Right hindlimb (tissue), 1 donor: ENCODE results near the gene ABCE1.
"Not testable (repeated sequence)": the region's sequence is repeated elsewhere in the genome, so short reads cannot be mapped to it uniquely, and the experiment has no call there.

Source experiments
- DNase-seq: peaks from one replicate; pipeline ENCODE4 v3.0.0-alpha.2; 2018

ABCE1 gene

DNA sequence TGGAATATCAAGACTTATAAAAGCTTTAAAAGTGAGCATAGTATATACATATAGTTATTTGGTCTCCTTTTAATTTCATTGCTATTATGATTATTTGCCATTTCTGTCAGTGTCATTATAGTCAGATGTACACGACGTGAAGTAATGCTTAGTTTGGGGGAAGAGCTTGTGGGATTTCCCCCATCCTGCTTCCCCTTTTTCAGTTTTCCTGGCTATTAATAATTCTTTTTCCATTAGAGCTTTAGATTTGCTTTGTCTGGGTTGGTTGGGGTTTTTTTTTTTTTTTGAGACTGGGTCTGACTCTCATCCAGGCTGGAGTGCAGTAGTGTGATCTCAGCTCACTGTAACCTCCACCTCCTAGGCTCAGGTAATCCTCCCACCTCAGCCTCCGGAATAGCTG is 5.4 kb downstream of the ABCE1 start:
- DNase-seq: no peak

DNA sequence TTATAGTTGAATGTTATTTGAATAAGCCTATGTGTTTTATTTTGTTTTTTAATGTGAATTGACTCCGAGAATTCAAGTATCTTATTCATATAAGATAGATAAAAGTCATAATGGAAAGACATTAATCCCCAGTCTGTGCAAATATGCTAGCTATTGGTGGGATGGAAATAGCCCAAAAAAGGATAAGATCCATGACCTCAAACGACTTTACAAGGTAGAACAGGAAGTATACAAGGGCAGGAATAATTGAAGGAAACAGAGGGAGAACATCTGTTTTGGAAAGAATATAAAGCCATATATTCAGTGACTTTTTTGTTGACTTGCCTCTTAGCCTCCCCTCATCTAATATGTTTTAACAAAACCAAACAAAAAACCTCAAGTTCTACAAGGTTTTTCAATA is 9.0 kb downstream of the ABCE1 start:
- DNase-seq: no peak

DNA sequence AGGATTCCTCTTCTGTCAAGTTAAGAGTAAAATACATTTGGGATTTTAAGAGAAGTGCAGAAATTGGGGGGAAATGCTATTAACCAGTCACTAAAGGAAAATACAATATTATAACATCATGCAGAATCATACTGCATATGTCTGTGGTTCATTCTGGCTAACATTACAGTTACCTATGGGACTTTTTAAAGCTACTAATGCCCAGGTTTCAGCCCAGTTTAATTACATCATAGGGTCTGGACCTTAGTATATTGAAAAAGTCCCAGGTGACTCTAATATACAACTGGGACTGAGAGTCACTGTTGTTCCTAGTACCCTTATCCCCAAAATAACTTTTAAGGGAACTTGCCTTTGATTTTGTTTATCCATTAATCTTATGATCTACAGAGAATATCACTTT is 10.0 kb downstream of the ABCE1 start:
- DNase-seq: no peak

DNA sequence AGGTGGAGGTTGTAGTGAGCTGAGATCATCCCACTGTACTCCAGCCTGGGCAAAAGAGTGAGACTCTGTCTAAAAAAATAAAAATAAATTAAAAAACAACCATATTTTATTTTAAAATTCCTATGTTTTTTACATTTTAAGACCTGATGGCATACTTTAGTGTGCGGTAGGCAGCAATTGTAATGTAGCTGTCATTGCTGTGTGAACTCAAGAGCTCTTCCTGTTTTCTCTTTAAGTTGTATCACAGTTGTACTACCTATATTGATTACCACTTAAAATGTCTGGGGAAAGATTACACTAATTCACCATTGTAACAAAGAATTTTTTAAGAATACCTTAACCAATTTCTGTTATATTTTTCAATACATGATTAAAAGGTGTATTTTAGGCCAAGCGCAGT is 27.3 kb downstream of the ABCE1 start:
- no peak for DNase-seq

DNA sequence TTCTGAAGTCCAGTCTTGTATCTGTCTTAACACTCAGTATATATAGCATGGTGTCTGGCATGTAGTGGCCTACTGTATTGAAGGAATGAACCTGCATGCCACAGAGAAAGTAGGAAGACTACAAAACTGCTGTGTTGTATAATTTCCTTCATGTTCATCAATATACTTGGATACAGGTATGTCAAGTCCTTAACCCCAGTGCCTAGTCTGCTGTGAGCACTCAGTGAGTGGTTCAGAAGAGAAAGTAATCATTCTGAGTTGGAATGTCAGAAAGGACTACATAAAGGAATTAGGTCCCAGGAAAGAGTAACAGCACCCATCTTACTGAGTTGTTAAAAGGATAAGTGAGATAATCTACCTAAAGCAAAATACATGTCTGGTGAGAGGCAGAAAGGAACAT is 32.0 kb downstream of the ABCE1 start:
- no peak for DNase-seq

DNA sequence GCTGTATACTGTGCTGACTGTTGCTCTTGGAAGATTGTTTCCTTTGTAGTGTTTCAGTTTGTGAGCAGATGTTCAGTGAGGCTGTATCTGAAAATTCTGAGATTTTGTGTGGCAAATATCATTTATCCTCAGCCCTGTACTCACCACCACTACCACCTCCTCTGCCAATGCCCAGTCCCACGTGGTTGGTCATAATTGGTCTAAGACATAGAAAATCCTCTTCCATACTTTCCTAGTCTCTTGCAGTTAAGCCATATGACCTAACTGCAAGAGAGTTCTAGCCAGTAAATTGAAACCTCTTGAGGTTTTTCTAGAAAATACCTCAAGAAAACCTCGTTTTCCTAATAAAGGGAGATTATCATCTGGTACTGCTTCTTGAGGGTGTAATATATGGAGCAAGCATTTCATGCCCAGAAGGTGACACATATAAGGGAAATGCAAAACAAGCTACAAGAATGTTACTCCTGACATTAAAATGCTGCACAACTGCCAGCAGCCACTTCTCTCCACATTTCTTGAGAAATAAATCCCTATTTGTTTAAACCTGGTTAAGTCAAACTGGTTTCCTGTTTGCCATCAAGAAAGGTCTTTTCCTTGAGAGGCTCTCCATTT is 32.8 kb downstream of the ABCE1 start:
- no peak for DNase-seq

DNA sequence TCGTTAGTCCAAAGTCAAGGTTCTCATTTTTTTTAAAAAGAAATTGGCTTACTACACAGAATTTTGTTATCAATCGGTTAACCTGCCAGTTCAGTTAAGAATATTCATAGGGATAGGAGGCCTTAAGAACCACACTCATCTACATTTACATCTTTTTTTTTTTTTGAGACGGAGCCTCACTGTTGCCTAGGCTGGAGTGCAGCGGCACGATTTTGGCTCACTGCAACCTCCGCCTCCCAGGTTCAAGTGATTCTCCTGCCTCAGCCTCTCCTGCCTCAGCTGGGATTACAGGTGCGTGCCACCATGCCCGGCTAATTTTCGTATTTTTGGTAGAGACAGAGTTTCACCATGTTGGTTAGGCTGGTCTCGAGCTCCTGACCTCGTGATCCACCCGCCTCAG is 33.7 kb downstream of the ABCE1 start:
- no peak for DNase-seq

DNA sequence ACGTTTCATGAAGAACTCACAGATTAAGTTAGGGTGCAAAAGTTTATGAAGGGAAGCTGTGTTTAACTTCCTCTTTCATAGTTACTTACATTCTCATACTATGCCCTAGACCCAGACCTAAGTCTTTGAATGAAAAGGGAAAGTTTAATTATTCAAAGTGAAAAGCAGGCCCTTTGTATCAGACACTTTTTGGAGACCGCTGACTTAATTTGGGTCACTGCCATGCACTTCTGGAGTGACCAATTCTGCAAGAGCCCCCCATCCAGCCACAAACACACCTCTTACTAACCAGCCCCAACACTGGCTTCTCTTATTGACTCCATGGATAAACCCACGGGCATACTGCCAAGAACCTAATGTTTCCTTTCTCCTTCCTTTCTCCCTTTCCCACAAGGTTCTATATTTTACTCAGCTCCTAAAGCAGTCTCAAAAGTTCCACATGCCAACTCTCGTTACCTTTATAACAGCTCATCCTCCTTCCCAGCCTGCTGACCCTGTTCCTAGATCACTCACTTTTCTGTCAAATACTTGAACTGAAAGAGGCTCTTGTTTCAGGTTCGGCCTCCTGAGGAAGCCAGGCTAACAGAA is 34.5 kb downstream of the ABCE1 start:
- peak; percentile 24 for DNase-seq

DNA sequence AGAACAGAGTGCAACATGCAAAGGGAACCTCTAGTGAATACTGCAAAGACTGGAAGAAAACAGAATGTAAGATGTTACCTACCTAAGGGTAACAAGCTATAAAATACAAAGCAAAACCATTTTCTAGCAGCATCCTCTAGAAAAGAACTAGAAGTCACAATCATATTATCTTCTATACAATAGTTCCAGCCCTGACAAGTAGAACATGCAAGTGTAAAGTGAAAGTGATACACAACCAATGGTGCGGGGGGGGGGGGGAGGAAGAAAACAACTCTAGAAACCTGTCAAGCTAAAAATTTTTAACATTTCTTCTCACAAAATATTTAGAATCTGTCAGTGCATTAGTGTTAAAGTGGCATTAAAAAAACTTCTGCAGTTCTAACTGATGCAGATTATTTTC is 38.1 kb downstream of the ABCE1 start:
- not testable (repeated sequence) for DNase-seq

DNA sequence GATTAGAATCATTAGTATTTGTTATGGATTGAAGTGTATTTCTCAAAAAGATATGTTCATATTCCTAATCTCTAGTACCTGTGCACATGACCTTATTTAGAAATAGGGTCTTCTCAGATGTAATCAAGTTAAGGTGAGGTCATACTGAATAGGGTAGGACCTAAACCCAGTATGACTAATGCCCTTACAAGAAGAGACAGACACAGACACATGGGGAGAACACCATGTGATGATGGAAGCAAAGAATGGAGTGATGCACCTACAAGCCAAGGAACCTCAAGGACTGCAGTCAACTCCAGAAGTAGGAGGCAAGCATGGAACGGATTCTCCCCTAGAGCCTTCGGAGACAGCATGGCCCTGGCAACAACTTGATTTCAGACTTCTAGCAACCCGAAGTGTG is 50.9 kb downstream of the ABCE1 start:
- no peak for DNase-seq

DNA sequence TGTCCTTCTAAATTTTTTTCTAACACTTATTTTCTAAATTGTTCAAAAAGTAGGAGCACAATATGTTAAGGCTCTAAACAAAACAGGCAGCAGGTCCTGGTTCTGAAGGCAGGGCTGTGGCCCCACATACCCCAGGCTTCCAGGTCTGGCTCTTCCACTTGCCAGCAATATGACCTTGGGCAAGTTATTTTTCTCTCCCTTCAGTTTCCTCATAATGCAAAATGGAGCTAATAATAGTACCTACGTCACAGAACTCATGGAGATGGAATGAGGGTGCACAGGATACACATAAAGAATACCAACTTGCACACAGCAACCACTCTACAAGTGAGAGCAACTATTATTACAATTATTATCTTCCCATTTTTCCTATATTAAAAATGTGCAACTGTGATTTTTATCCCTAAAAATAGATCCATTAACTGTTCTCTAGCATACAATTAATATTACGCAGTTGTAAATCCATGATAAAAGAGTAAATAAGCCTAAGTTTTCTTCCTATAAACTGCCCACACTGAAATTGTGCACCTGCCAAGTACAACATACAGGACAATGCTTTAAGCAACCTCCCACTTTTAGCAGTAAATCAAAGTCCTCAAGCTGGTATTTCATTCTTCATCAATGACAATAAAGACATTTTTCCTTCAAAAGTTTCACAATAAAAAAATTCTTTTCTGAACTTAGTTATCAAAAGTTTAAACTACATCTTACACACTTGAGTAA is 55.2 kb downstream of the ABCE1 start:
- no peak for DNase-seq

DNA sequence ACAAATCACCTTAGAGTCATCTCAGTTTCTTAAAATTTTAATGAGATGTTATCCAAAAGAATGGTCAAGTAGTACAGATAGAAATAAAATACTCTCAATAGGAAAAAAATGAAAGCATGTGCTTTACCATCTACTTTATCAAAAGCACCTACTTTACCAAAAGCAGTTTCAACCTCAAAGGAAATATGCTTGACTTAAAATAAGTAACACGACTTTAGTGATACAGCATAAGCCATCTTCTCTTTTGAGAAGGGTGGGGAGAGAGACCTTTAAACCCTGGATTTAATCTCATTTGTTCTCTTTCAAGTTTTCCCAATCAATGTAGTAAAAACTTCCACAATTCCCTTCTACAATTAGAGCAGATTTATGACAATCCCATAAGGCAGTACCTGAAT is 55.8 kb downstream of the ABCE1 start:
- no peak for DNase-seq

DNA sequence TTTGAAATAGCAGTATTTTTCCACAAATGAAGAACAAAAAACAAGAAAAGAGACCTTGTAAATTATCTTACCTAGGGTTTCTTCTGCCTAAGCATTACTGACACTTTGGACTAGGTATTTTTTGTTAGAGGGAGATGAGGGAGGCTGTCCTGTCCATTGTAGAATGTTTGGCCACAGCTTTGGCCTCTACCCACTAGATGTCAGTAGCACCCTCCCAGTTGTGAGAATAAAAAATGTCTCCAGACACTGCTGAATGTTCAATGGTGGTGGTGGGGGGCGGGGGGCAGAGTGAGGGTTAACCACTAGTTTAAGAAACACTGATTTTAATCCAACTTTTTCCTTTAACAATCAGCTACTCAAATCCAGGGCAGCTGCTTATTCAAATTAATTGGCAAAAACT is 56.5 kb downstream of the ABCE1 start:
- DNase-seq: no peak

DNA sequence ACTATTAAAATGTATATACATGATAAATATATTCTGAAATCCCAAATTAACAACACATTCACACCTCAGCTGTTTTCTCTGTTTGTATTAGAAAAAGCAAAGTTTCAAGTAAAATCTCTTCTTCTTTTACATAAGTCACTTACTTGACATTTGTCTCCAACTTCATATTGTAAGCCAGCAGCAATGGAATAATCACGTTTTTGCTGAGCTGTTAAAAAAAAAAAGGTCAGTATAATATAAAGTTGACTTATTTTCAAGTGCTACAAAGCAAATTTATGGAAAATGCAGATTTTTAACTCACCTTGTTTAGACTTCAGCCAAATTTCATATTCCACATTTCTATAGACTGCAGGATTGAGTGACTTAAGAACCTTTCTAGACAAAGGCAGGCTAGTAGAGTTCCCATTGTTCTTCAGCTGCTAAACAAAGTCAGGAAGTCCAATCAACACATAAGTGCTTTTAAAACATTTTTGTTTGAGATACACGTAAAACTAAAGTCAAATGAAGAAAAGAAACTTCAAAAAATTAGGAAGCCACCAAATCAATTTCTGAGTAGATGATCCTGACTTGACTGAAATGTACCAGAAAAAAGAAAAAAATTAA is 57.3 kb downstream of the ABCE1 start:
- DNase-seq: no peak

DNA sequence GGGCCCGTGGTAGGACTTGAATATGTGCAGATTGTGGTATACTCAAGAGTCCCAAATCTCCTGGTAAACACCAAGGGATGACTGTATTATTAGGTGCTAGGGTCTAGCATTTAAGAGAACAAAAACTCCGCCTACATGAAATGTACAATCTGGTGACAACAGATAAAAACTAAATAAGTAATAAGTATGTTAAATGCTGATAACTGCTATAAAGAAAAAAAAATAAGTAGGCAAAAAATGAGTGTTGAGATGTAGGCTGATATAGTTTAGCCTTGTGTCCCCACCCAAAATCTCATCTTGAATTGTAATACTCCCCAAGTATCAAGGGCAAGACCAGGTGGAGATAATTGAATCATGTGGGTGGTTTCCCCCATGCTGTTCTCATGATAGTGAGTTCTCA is 58.9 kb downstream of the ABCE1 start:
- DNase-seq: no peak

DNA sequence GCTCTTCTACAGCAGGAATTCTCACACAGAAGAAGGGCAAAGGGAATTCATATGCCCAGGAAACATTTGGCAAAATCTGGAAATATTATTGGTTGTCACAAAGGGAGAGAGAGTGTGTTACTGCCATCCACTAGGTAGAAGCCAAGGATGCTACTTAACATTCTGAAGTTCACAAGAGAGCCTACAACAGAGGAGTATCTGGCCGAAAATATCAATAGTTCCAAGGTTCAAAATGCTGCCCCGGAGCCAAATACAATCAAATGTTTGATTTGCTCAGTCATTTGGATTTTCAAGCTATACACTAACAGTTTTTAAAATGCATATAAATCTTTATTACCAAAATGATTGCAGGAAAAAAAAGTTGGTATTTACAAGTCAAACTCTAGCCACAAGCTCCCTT is 63.4 kb downstream of the ABCE1 start:
- no peak for DNase-seq

DNA sequence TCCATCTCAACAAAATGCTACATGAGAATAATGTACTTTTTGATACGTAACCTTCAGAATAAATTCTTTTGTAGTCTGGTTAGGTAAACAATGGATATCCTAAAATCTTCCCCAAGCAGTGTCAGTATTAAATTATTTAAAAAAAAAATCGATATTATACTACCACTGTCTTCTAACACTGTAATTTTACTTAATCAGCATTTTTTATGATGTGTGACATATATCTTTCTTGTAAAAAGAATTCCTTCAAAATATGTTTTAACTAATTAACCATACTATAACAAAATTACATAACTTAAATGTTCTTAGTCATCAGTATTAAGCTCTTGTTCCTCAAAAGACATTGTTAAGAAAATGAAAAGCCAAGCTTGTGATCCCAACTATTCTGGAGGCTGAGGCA is 69.8 kb downstream of the ABCE1 start:
- DNase-seq: no peak

DNA sequence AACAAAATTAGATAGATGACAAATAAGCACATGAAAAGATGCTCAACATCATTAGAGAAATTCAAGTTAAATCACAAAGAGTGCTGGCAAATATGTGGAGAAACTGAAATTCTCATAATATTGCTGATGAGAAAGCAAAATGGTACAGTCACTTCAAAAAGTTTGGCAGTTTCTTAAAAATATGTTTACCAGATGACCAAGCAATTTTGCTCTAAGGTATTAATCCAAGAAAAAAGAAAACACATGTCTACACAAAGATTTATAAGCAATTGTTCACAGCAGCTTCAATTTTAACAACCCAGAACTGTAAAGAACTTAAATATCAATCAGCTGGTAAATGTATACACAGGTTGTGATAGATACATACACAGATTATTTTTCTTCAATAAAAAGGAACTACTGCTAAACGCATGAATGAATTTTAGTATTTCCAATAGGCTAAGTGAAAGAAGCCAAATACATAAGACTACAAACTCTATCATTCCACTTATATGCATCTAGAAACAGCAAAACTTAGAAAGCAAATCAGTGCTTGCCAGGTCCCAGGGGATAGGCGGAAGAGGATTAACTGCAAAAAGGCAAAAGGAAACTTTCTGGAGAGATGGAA is 70.6 kb downstream of the ABCE1 start:
- DNase-seq: no peak

DNA sequence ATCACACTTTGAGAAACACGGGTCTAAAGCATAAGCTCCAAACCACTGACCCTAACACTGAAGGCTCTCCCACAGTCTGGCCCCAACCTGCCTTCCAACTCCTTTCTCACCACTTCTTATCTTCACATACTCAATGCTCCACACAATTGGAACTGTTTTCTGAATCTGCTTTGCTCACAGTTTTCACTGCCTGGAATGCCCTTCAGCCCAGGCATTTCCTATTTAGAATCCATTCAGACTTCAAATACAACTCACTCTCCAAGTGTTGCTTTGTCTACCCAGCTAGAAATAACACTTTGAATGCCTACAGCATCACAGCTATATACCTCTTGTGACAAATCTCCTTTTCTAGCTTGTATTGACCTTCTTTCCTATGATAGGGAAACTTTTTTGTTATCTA is 72.1 kb downstream of the ABCE1 start:
- no peak for DNase-seq

DNA sequence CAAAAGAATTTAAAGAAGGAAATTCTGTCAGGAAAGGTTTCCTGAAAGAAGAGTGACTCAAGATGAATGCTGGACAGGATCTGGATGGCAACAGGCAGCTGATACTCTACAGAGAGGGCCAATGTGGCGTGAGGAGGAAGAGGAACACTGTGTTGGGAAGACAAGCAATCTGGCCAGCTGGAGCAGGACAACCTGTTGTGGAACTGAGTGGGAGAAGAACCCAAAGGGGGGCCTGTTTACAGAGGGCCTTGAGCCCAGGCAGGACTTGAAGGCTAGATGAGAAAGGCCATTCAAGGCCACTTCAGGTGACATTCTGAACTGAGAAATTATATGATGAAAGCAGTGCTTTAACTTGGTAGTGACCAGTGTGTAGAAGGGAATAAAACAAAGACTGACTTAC is 73.8 kb downstream of the ABCE1 start:
- no peak for DNase-seq

DNA sequence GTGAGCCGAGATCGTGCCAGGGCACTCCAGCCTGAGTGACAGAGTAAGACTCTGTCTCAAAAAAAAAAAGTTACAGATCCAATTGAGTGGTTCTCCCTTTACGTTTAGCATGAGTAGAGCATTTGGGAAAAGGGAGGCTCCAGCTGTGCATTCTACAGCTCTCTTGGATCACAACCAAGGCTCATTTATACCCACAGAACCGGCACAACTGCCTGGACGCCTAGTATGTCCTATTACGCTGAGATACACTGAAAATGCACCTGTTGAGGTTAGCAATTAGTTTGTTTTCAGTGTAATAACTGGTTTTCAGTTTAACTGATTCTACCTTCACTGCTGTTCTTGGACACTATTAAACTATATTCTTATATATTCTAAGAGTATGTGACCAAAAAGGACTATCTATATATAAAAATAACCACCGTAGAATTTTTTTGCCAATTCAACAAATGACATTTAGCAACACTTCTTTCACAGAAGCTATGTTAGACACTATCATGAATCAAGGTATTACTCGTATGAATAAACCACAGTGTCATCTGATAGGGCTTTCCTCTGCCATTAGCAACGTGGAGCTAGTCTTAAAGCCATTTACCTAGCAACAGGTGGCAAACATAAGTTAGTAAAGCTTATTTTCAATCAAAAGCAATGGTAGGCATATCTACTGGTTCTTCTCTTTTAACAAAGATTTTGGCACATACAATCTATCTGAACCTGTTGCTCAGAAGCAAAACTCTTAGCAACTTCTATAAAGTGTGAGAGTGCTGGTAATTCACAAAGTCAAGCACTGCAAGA is 78.7 kb downstream of the ABCE1 start:
- DNase-seq: no peak

DNA sequence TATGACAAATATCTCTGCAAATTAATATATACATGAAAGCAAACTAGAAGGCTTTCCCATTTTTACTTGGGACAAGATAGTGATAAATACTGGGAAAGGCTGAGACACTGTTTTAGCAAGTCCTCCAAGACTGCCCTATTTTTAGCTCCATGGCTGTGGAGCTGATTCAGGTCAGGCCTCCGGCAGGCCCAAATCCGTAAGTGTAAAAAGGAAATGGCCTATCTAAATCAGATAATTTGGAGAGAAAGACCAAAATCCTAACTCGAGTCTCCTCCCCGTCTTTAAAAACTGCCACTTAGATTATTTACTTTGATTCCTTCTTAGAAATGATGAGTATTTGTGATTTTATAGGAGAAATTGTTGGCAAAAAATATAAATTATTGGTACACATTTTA is 79.4 kb downstream of the ABCE1 start:
- no peak for DNase-seq

DNA sequence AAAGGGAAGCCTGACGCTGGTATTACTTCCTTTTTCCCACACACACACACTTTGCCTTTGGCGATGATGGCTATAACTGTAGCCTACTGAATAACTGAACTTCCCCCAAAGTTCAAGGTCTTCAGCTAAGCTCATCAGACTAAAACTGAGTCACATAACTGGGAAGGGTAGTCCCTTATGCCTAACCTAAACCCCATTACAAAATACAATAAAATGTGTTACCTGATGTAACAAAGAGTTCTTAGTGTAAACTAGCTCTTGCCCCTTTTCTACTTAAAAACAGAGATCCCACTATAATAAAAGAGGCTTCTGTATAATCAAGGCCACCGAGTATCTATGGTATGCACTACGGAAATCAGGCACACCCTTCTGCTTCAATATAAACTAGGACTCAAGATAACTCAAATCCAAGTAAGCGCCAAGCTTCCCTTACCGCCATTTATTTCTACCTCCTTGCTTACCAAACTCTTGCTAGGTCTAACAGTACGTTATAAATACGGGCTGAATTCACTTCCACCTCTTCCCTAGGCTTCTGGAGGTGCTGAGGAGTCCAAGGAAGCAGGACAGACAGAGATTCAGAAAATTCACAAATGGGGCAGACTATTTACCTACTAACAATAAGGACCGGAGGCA is 79.9 kb downstream of the ABCE1 start:
- no peak for DNase-seq
